ENCODE measurements around the gene TICAM1. TPM values are rescaled to one million over a fixed set of nuclear protein-coding genes. Genes with fewer than 3 reads are reported as not detected.
"Not testable (repeated sequence)": the region's sequence is repeated elsewhere in the genome, so short reads cannot be mapped to it uniquely, and the experiment has no call there.

The TICAM1 gene
- total and polyA plus RNA-seq, 4 donors = 2.1 to 8.6 (median 5.5) TPM

GRCh38 chr19:4793278-4793677, 38.2 kb downstream of the TICAM1 start:
- peaks cover 6 to 33% (median 31%) of the 10 kb centered on the region in 4 donors for H3K4me1 ChIP-seq (ENCODE audit: control insufficient read depth in 4 of 4, insufficient read depth in 4 of 4, low read length in 3 of 4)
- H3K27me3 ChIP-seq (ENCODE audit: control insufficient read depth in 4 of 4, insufficient read depth in 4 of 4, low read length in 3 of 4); DNase-seq (ENCODE audit: low spot score); H3K4me3 ChIP-seq (ENCODE audit: low read depth in 1 of 3, low read length in 3 of 3); H3K9me3 ChIP-seq (ENCODE audit: control insufficient read depth in 4 of 4, low read length in 3 of 4); H3K9ac ChIP-seq (ENCODE audit: low read depth in 1 of 2, low read length in 2 of 2); H3K27ac ChIP-seq (ENCODE audit: low read depth in 1 of 2, low read length in 2 of 2): not testable (repeated sequence)
- peaks cover 7 to 16% (median 12%) of the 10 kb centered on the region in 4 donors for H3K36me3 ChIP-seq (ENCODE audit: control insufficient read depth in 4 of 4, insufficient read depth in 3 of 4, low read depth in 1 of 4, low read length in 3 of 4)
- WGBS = 87% methylated on average over 19 of the region's 19 CpGs

- not testable (repeated sequence) for H3K27ac ChIP-seq (ENCODE audit: low read depth in 1 of 2, low read length in 2 of 2); H3K27me3 ChIP-seq (ENCODE audit: control insufficient read depth in 4 of 4, insufficient read depth in 4 of 4, low read length in 3 of 4); DNase-seq (ENCODE audit: low spot score); H3K9ac ChIP-seq (ENCODE audit: low read depth in 1 of 2, low read length in 2 of 2); H3K9me3 ChIP-seq (ENCODE audit: control insufficient read depth in 4 of 4, low read length in 3 of 4)
- H3K4me3 ChIP-seq (ENCODE audit: low read depth in 1 of 3, low read length in 3 of 3) = peak overlapping the region in 2 of 3 donors; percentile 70 to 96
- H3K36me3 ChIP-seq (ENCODE audit: control insufficient read depth in 4 of 4, insufficient read depth in 3 of 4, low read depth in 1 of 4, low read length in 3 of 4) = peaks cover 7 to 16% (median 12%) of the 10 kb centered on the region in 4 donors
- H3K4me1 ChIP-seq (ENCODE audit: control insufficient read depth in 4 of 4, insufficient read depth in 4 of 4, low read length in 3 of 4) = peaks cover 6 to 37% (median 32%) of the 10 kb centered on the region in 4 donors
- WGBS = 89% methylated on average over 24 of the region's 24 CpGs
Observed at GRCh38 chr19:4792866-4793195, 38.7 kb downstream of the TICAM1 start.

- H3K4me1 ChIP-seq (ENCODE audit: control insufficient read depth in 4 of 4, insufficient read depth in 4 of 4, low read length in 3 of 4) = peaks cover 6 to 38% (median 32%) of the 10 kb centered on the region in 4 donors
- not testable (repeated sequence) for H3K9me3 ChIP-seq (ENCODE audit: control insufficient read depth in 4 of 4, low read length in 3 of 4); H3K27me3 ChIP-seq (ENCODE audit: control insufficient read depth in 4 of 4, insufficient read depth in 4 of 4, low read length in 3 of 4); DNase-seq (ENCODE audit: low spot score)
- 10% methylated on average over 75 of the region's 75 CpGs for WGBS
- H3K27ac ChIP-seq (ENCODE audit: low read depth in 1 of 2, low read length in 2 of 2) = peak overlapping the region; percentile 67 to 80
- peaks cover 7 to 16% (median 12%) of the 10 kb centered on the region in 4 donors for H3K36me3 ChIP-seq (ENCODE audit: control insufficient read depth in 4 of 4, insufficient read depth in 3 of 4, low read depth in 1 of 4, low read length in 3 of 4)
- peak overlapping the region; percentile 70 to 96 (median 89) for H3K4me3 ChIP-seq (ENCODE audit: low read depth in 1 of 3, low read length in 3 of 3)
- H3K9ac ChIP-seq (ENCODE audit: low read depth in 1 of 2, low read length in 2 of 2) = peak overlapping the region in 1 of 2 donors; percentile 83
Observed at GRCh38 chr19:4792019-4792865, 39.3 kb downstream of the TICAM1 start.

- H3K27me3 ChIP-seq (ENCODE audit: control insufficient read depth in 4 of 4, insufficient read depth in 4 of 4, low read length in 3 of 4) = no peaks in the 10 kb centered on the region
- peak within 1 kb of the TSS; percentile 37 to 83 for H3K9ac ChIP-seq (ENCODE audit: low read depth in 1 of 2, low read length in 2 of 2)
- DNase-seq (ENCODE audit: low spot score) = peak; percentile 99
- H3K27ac ChIP-seq (ENCODE audit: low read depth in 1 of 2, low read length in 2 of 2) = peak within 1 kb of the TSS; percentile 67 to 80
- peaks cover 7 to 12% (median 10%) of the 10 kb centered on the region in 4 donors for H3K36me3 ChIP-seq (ENCODE audit: control insufficient read depth in 4 of 4, insufficient read depth in 3 of 4, low read depth in 1 of 4, low read length in 3 of 4)
- H3K9me3 ChIP-seq (ENCODE audit: control insufficient read depth in 4 of 4, low read length in 3 of 4) = no peaks in the 10 kb centered on the region
- peaks cover 6 to 38% (median 32%) of the 10 kb centered on the region in 4 donors for H3K4me1 ChIP-seq (ENCODE audit: control insufficient read depth in 4 of 4, insufficient read depth in 4 of 4, low read length in 3 of 4)
- peak within 1 kb of the TSS; percentile 70 to 96 (median 89) for H3K4me3 ChIP-seq (ENCODE audit: low read depth in 1 of 3, low read length in 3 of 3)
- WGBS = under 1% methylated on average over 80 of the region's 80 CpGs
- TF ChIP-seq RXRA (IDR thresholded peaks at IDR 0.05) (peak; percentile 40 to 51), REST (IDR thresholded peaks at IDR 0.05) (peak; percentile 83), RAD21 (IDR thresholded peaks at IDR 0.05) (peak; percentile 94 to 96), YY1 (IDR thresholded peaks at IDR 0.05) (peak; percentile 100), HNF4A (conservative IDR thresholded peaks at IDR 0.05) (peak in 1 of 2 donors; percentile 54), FOXA2 (IDR thresholded peaks at IDR 0.05) (no peak), ATF3 (IDR thresholded peaks at IDR 0.05) (no peak), FOXA1 (IDR thresholded peaks at IDR 0.05) (no peak), SP1 (IDR thresholded peaks at IDR 0.05) (peak; percentile 83), ZBTB33 (IDR thresholded peaks at IDR 0.05) (peak; percentile 65), NR2F2 (IDR thresholded peaks at IDR 0.05) (peak; percentile 47), GABPA (IDR thresholded peaks at IDR 0.05 in 1 of 2, conservative IDR thresholded peaks at IDR 0.05 in 1 of 2) (peak; percentile 95 to 97), MAX (IDR thresholded peaks at IDR 0.05) (peak; percentile 86), EGR1 (IDR thresholded peaks at IDR 0.05; ENCODE audit: low read depth in 2 of 2) (no peak), HNF4G (IDR thresholded peaks at IDR 0.05) (no peak)
Observed at GRCh38 chr19:4791183-4792018, 40.1 kb downstream of the TICAM1 start, which contains the start of gene FEM1A. Gene FEM1A (plus strand): TSS chr19:4791734. CDS start chr19:4791855, 121 bp downstream.

All from liver (tissue), 9 donors.